ENCODE data around the gene ENTPD7.

Gene ENTPD7

GRCh38 chr10:99665304-99665703, 6.0 kb downstream of the ENTPD7 start:
- no peaks in the 10 kb centered on the region for H3K27me3 ChIP-seq (ENCODE audit: control insufficient read depth in 5 of 5, insufficient read depth in 4 of 5, low read length in 5 of 5)
- no peak overlapping the region for H3K4me3 ChIP-seq (ENCODE audit: low read depth in 1 of 5, low read length in 5 of 5)
- H3K9me3 ChIP-seq (ENCODE audit: control insufficient read depth in 5 of 5, low read length in 5 of 5) = no peaks in the 10 kb centered on the region
- H3K27ac ChIP-seq (ENCODE audit: low read depth, low read length) = no peak overlapping the region
- H3K4me1 ChIP-seq (ENCODE audit: control insufficient read depth in 5 of 5, insufficient read depth in 5 of 5, low read length in 5 of 5) = no peaks in the 10 kb centered on the region
- peaks cover 0 to 10% (median 6%) of the 10 kb centered on the region in 5 donors for H3K36me3 ChIP-seq (ENCODE audit: control insufficient read depth in 5 of 5, insufficient read depth in 5 of 5, low read length in 5 of 5)
- no peak overlapping the region for H3K9ac ChIP-seq (ENCODE audit: low read length in 5 of 5)

- Histone ChIP-seq H3K27ac (ENCODE audit: low read depth, low read length) (no peak overlapping the region), H3K9me3 (ENCODE audit: control insufficient read depth in 5 of 5, low read length in 5 of 5) (no peaks in the 10 kb centered on the region), H3K27me3 (ENCODE audit: control insufficient read depth in 5 of 5, insufficient read depth in 4 of 5, low read length in 5 of 5) (no peaks in the 10 kb centered on the region), H3K36me3 (ENCODE audit: control insufficient read depth in 5 of 5, insufficient read depth in 5 of 5, low read length in 5 of 5) (peaks cover 3 to 10% (median 6%) of the 10 kb centered on the region in 5 donors), H3K9ac (ENCODE audit: low read length in 5 of 5) (no peak overlapping the region), H3K4me1 (ENCODE audit: control insufficient read depth in 5 of 5, insufficient read depth in 5 of 5, low read length in 5 of 5) (no peaks in the 10 kb centered on the region), H3K4me3 (ENCODE audit: low read depth in 1 of 5, low read length in 5 of 5) (no peak overlapping the region)
Observed at GRCh38 chr10:99667108-99667751, 7.9 kb downstream of the ENTPD7 start.

DNA sequence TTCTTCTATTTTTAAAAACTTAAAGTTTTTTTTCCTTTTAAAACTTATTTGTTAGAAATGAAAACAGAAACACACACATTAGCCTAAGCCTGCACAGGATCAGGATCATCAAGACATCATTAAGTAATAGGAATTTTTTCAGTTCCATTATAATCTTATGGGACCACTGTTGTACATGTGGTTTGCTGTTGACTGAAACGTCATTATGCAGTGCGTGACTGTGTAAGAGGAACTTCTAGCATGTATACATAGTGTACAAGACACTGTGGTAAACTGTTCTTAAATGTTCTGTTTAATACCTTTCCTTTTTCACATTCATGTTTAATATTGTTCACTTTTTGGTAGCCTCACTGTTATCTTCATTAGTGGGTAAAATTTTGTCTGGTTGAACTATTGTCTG, 12.1 kb downstream of the ENTPD7 start:
- H3K9ac ChIP-seq (ENCODE audit: low read length in 5 of 5) = no peak overlapping the region
- no peaks in the 10 kb centered on the region for H3K9me3 ChIP-seq (ENCODE audit: control insufficient read depth in 5 of 5, low read length in 5 of 5)
- H3K27ac ChIP-seq (ENCODE audit: low read depth, low read length) = no peak overlapping the region
- H3K36me3 ChIP-seq (ENCODE audit: control insufficient read depth in 5 of 5, insufficient read depth in 5 of 5, low read length in 5 of 5) = peaks cover 0 to 9% (median 3%) of the 10 kb centered on the region in 5 donors
- H3K4me1 ChIP-seq (ENCODE audit: control insufficient read depth in 5 of 5, insufficient read depth in 5 of 5, low read length in 5 of 5) = no peaks in the 10 kb centered on the region
- H3K27me3 ChIP-seq (ENCODE audit: control insufficient read depth in 5 of 5, insufficient read depth in 4 of 5, low read length in 5 of 5) = no peaks in the 10 kb centered on the region
- no peak overlapping the region for H3K4me3 ChIP-seq (ENCODE audit: low read depth in 1 of 5, low read length in 5 of 5)

DNA sequence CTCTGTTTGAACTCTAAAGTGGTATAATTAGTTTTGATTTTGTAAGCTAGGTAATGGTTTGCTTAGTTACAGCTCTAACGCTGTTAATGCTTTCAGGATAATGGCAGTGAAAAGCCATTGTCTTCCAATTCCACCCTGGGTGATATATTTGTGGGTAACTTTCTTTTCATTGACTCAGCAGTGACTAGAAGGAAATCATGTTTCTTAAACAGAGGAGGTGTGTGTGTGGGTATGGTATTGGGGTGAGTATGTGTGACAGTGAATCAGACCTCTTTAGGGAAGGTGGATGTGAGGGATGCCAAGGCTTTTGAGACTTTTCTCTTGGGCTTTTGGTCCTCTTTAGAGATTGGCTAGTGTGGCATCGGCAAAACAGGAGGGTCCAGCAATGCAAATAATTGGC, 13.6 kb downstream of the ENTPD7 start:
- no peaks in the 10 kb centered on the region for H3K9me3 ChIP-seq (ENCODE audit: control insufficient read depth in 5 of 5, low read length in 5 of 5)
- H3K27me3 ChIP-seq (ENCODE audit: control insufficient read depth in 5 of 5, insufficient read depth in 4 of 5, low read length in 5 of 5) = no peaks in the 10 kb centered on the region
- H3K36me3 ChIP-seq (ENCODE audit: control insufficient read depth in 5 of 5, insufficient read depth in 5 of 5, low read length in 5 of 5) = peaks cover 0 to 4% (median 0%) of the 10 kb centered on the region in 5 donors
- H3K27ac ChIP-seq (ENCODE audit: low read depth, low read length) = no peak overlapping the region
- H3K4me3 ChIP-seq (ENCODE audit: low read depth in 1 of 5, low read length in 5 of 5) = no peak overlapping the region
- H3K9ac ChIP-seq (ENCODE audit: low read length in 5 of 5) = no peak overlapping the region
- no peaks in the 10 kb centered on the region for H3K4me1 ChIP-seq (ENCODE audit: control insufficient read depth in 5 of 5, insufficient read depth in 5 of 5, low read length in 5 of 5)

DNA sequence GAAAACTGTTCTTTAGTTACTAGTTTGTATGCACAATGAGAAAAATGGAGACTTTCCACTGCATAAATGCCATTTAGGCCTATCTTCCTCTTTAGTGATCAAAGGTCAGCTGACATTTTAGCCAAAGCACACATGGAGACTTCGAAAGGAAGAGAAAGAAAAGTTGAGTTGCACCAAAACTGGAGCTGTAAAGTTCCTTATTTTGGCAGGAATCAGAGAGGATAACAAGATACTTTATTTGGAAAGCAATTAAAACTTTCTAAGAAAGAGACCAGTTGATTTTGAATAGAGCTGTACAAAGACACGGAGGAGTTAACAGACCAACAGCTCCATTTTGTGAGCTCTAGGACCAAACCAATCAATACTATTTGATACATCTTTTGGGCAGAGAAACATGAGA, 14.2 kb downstream of the ENTPD7 start:
- Histone ChIP-seq H3K4me3 (ENCODE audit: low read depth in 1 of 5, low read length in 5 of 5) (no peak overlapping the region), H3K27ac (ENCODE audit: low read depth, low read length) (no peak overlapping the region), H3K27me3 (ENCODE audit: control insufficient read depth in 5 of 5, insufficient read depth in 4 of 5, low read length in 5 of 5) (no peaks in the 10 kb centered on the region), H3K9me3 (ENCODE audit: control insufficient read depth in 5 of 5, low read length in 5 of 5) (no peaks in the 10 kb centered on the region), H3K9ac (ENCODE audit: low read length in 5 of 5) (no peak overlapping the region), H3K36me3 (ENCODE audit: control insufficient read depth in 5 of 5, insufficient read depth in 5 of 5, low read length in 5 of 5) (peaks cover 0 to 4% (median 0%) of the 10 kb centered on the region in 5 donors), H3K4me1 (ENCODE audit: control insufficient read depth in 5 of 5, insufficient read depth in 5 of 5, low read length in 5 of 5) (no peaks in the 10 kb centered on the region)

GRCh38 chr10:99674762-99675161, 15.5 kb downstream of the ENTPD7 start:
- Histone ChIP-seq H3K27ac (ENCODE audit: low read depth, low read length) (no peak overlapping the region), H3K27me3 (ENCODE audit: control insufficient read depth in 5 of 5, insufficient read depth in 4 of 5, low read length in 5 of 5) (no peaks in the 10 kb centered on the region), H3K9ac (ENCODE audit: low read length in 5 of 5) (no peak overlapping the region), H3K4me3 (ENCODE audit: low read depth in 1 of 5, low read length in 5 of 5) (no peak overlapping the region), H3K4me1 (ENCODE audit: control insufficient read depth in 5 of 5, insufficient read depth in 5 of 5, low read length in 5 of 5) (no peaks in the 10 kb centered on the region), H3K36me3 (ENCODE audit: control insufficient read depth in 5 of 5, insufficient read depth in 5 of 5, low read length in 5 of 5) (peaks cover 2 to 6% (median 5%) of the 10 kb centered on the region in 5 donors), H3K9me3 (ENCODE audit: control insufficient read depth in 5 of 5, low read length in 5 of 5) (no peaks in the 10 kb centered on the region)

- Histone ChIP-seq H3K9ac (ENCODE audit: low read length in 5 of 5) (no peak overlapping the region), H3K4me3 (ENCODE audit: low read depth in 1 of 5, low read length in 5 of 5) (no peak overlapping the region), H3K36me3 (ENCODE audit: control insufficient read depth in 5 of 5, insufficient read depth in 5 of 5, low read length in 5 of 5) (peaks cover 7 to 17% (median 12%) of the 10 kb centered on the region in 5 donors), H3K27ac (ENCODE audit: low read depth, low read length) (no peak overlapping the region), H3K9me3 (ENCODE audit: control insufficient read depth in 5 of 5, low read length in 5 of 5) (no peaks in the 10 kb centered on the region), H3K4me1 (ENCODE audit: control insufficient read depth in 5 of 5, insufficient read depth in 5 of 5, low read length in 5 of 5) (peaks cover 0 to 2% (median 0%) of the 10 kb centered on the region in 5 donors), H3K27me3 (ENCODE audit: control insufficient read depth in 5 of 5, insufficient read depth in 4 of 5, low read length in 5 of 5) (no peaks in the 10 kb centered on the region)
Observed at GRCh38 chr10:99676426-99676825, 17.1 kb downstream of the ENTPD7 start.

- H3K4me3 ChIP-seq (ENCODE audit: low read depth in 1 of 5, low read length in 5 of 5) = no peak overlapping the region
- H3K4me1 ChIP-seq (ENCODE audit: control insufficient read depth in 5 of 5, insufficient read depth in 5 of 5, low read length in 5 of 5) = peaks cover 0 to 6% (median 0%) of the 10 kb centered on the region in 5 donors
- peaks cover 7 to 17% (median 12%) of the 10 kb centered on the region in 5 donors for H3K36me3 ChIP-seq (ENCODE audit: control insufficient read depth in 5 of 5, insufficient read depth in 5 of 5, low read length in 5 of 5)
- no peak overlapping the region for H3K9ac ChIP-seq (ENCODE audit: low read length in 5 of 5)
- no peaks in the 10 kb centered on the region for H3K9me3 ChIP-seq (ENCODE audit: control insufficient read depth in 5 of 5, low read length in 5 of 5)
- H3K27me3 ChIP-seq (ENCODE audit: control insufficient read depth in 5 of 5, insufficient read depth in 4 of 5, low read length in 5 of 5) = no peaks in the 10 kb centered on the region
- H3K27ac ChIP-seq (ENCODE audit: low read depth, low read length) = no peak overlapping the region
Observed at GRCh38 chr10:99676895-99677294, 17.6 kb downstream of the ENTPD7 start.

- peaks cover 7 to 17% (median 12%) of the 10 kb centered on the region in 5 donors for H3K36me3 ChIP-seq (ENCODE audit: control insufficient read depth in 5 of 5, insufficient read depth in 5 of 5, low read length in 5 of 5)
- peaks cover 0 to 7% (median 0%) of the 10 kb centered on the region in 5 donors for H3K4me1 ChIP-seq (ENCODE audit: control insufficient read depth in 5 of 5, insufficient read depth in 5 of 5, low read length in 5 of 5)
- H3K27me3 ChIP-seq (ENCODE audit: control insufficient read depth in 5 of 5, insufficient read depth in 4 of 5, low read length in 5 of 5) = no peaks in the 10 kb centered on the region
- H3K9ac ChIP-seq (ENCODE audit: low read length in 5 of 5) = no peak overlapping the region
- no peak overlapping the region for H3K27ac ChIP-seq (ENCODE audit: low read depth, low read length)
- H3K9me3 ChIP-seq (ENCODE audit: control insufficient read depth in 5 of 5, low read length in 5 of 5) = no peaks in the 10 kb centered on the region
- no peak overlapping the region for H3K4me3 ChIP-seq (ENCODE audit: low read depth in 1 of 5, low read length in 5 of 5)
Observed at GRCh38 chr10:99678921-99679320, 19.6 kb downstream of the ENTPD7 start.

- H3K27ac ChIP-seq (ENCODE audit: low read depth, low read length) = no peak overlapping the region
Observed at GRCh38 chr10:99681553-99681952, 22.2 kb downstream of the ENTPD7 start.

More at GRCh38 chr10:99681553-99681952, 22.2 kb downstream of the ENTPD7 start:
- no peak overlapping the region for H3K4me3 ChIP-seq (ENCODE audit: low read depth in 1 of 5, low read length in 5 of 5)
- H3K27me3 ChIP-seq (ENCODE audit: control insufficient read depth in 5 of 5, insufficient read depth in 4 of 5, low read length in 5 of 5) = no peaks in the 10 kb centered on the region
- peaks cover 9 to 22% (median 12%) of the 10 kb centered on the region in 5 donors for H3K36me3 ChIP-seq (ENCODE audit: control insufficient read depth in 5 of 5, insufficient read depth in 5 of 5, low read length in 5 of 5)
- H3K9ac ChIP-seq (ENCODE audit: low read length in 5 of 5) = no peak overlapping the region
- H3K4me1 ChIP-seq (ENCODE audit: control insufficient read depth in 5 of 5, insufficient read depth in 5 of 5, low read length in 5 of 5) = peaks cover 0 to 13% (median 0%) of the 10 kb centered on the region in 5 donors
- H3K9me3 ChIP-seq (ENCODE audit: control insufficient read depth in 5 of 5, low read length in 5 of 5) = no peaks in the 10 kb centered on the region
